ENCODE data around the gene PIEZO2.
"Not testable (repeated sequence)": the region's sequence is repeated elsewhere in the genome, so short reads cannot be mapped to it uniquely, and the experiment has no call there.

Gene PIEZO2

DNA sequence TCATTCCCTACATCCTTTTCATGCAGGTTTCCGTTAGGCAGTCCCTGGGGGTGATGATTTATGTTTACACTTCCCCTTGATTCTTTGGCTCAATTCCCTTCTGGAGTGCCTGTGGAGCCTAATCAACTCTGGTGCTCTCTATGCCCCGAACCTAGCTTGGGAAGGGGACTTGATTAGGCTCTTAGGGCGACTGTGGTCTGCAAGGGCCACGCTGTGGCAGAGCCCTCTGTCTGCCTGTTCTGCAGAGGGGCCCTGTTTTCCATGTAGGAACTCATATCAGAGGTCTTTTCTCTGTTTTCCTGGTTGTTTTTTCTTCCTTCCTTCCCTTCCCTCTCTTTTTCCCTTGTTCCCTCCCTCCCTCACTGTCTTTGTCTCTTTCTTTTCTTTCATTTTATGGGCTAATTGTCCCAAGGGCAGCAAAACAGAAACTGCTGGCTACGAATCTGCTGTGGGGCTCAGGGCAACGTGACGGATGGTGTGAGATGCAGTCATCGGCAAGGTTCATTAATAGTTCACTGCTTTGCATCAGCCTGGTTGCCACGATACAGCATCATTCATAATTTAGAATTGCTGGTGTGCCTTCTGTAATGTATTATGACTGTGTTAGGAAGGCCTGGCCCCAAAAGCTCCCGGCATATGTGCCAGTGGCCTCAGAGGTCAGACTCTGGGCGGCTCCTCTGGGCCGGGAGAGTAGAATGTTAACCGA, 489.0 kb downstream of the PIEZO2 start:
- DNase-seq = no peak

DNA sequence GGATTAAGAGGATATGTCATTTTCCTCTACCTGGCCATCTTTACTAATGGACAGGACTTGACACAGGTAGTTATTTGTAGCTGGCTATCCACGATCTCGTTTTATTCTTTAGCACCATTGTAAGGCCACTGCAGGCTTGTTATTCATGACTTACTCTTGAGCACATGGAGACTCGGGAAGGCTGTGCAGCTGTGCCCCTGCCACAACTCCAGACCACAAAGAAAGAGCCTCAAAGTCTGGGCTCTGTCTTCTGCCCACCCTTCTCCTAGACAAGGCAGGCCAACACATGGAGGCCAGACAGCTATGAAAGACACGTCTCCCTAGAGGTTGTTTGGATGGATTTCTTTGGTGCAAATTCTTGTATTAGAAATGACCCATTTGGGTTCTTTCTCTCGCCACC, 489.8 kb downstream of the PIEZO2 start:
- DNase-seq = no peak

DNA sequence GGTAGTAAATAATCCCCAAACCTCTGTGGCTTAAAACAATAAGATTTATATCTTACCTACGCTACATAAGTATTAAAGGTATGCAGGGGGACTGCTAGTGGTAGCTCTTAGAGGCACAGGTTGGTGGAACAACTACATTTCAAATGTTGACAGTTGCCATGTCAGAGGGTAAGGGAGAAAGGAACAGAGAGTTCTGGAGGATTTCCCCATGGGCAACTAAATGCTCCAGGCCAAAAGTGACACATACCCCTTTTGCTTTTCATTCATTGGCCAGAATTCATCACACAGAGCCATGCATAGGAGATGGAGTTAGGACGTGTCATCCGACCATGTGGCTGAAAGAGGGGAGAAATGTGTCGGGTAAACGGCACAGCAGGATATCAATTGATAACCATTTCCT, 490.4 kb downstream of the PIEZO2 start:
- DNase-seq = no peak

DNA sequence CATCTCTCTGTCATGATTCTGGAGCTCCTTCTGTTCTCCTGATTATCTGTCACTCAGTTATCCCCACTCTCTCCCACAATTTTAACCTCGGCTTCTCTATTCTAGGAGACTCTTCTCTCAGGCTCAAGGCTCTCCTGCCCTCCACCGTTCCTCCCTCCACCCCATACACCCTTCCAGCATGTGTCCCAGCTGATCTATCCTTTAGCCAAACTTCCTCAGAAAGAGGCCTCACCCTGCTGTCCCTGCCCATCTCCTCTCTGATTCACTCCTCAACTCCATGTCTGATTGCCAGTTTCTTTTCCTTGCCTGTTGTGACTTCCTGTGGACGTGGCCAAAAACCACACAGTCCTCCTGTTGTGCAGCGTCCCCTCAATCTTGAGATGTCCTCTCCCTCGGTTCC, 505.4 kb downstream of the PIEZO2 start:
- DNase-seq = not testable (repeated sequence)

DNA sequence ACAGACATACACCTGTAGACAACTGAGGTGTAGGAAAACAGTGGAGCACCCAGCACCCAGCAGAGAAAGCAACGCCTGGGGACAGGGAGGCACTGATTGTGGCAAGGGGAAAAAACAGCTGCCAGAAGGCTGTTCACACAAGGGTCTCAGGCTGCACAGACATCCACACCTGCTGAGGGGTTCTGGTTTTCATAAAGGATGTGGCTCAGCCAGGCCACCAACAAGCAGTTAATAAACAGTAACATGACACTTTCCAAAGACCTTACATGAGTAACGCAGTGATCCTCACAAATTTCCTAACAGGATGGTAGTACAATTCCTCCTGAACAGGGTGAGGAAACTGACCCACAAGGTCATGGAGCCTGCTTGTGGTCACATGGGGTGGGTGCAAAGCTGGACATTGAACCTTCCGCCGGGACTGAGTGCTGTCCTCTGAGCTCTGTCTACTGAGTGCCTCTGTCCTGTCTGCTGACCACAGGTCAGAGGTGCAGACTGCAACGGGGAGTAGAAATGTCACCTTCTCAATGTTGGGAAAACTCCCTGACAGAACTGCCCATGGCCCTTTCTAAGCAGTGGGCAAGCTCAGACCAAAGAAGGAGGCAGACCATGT, 506.3 kb downstream of the PIEZO2 start:
- not testable (repeated sequence) for DNase-seq

DNA sequence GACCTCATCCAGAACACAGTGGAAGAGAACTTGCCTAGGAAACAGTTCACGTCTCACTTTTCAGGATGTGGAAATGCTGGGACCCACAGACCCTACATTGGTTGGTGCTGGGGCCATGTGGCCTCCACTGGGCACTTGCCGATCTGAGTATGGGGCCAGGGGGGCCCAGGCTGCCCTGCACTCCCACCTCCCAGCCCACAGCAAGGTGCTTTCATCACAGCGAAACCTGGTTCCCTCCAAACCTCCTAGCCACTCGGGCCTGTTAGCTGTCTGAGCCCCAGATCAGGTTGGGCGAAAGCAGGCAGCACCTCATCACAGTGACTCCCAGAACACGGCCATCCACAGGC, 510.9 kb downstream of the PIEZO2 start:
- DNase-seq = not testable (repeated sequence)

DNA sequence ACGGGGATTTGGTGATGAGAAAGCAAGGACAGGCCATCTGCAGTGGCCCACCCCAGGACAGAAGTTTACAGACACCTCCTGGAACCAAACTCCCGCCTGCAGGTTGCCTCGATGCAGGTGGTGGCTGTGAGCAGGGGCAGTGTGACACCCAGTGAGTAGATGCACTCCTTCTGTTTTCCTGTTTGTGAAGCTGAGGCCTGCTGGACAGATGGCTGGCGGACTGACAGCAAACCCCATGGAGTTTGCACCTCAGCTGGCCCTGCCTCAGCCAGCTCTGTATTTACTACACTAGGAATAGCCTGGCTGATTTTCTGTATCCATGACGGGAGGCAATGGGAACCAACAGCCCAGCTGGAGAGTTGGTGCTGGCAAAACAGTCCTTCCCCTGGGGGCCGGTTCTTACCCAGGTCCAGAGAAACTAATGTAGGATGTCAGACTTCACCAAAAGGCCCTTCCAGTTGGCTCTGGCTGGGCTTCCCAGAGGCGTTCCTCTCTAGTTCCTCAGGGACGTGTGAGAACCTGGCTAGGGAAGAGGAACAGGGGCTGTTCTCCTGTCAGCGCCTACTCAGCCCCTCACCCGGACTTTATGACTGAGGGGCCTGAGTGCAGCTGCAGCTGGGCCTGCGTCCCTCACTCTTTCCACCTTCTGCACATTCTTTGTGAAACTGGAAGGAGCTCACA, 511.4 kb downstream of the PIEZO2 start:
- not testable (repeated sequence) for DNase-seq

DNA sequence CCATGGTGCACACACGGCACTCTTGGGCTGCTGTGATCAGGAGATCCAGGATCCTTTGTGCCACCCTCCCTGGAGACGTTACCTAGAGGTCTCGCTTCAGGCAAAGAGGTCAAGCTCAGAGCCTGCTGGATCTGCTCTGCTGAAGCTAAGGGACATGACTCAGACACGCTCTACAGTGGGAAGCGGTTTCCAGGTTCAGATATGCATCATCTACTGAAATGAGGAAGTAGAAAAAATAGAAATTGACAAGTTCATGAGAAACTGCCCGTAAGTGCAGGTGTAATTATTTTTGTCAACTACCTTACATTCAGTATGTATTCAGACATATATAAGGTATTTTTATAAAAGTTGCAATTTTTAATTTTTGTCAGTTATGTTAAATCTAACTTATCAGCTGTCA, 520.3 kb downstream of the PIEZO2 start:
- peak; percentile 29 for DNase-seq

DNA sequence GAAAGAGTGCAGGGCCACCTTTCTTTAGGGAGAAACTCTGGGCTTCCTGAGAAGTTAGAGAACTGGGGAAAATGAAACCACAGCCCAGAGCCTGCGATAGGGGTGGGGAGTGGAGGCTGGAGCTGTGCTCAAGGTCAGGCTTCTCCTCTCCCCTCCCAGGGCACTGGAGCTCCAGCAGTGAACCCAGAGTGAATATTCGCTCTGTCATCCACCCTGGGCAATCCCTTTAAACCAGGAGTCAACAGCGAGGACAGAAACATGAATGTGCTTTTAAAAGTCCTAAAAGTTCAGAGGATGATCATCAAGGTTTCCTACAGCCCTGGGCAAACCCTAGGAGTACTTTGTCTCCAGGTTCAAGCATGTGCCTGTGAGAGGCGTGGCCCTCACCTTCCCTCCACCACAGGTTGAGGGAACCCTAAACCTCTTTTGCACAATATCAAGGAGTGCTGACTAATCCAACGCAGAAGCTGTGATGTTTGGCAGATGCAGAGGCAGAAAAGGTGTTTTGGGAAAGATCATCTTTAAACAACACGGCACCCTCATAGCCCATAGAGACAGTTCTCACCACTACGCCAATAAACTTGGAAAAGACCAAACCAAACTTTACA, 522.7 kb downstream of the PIEZO2 start:
- DNase-seq = not testable (repeated sequence)

DNA sequence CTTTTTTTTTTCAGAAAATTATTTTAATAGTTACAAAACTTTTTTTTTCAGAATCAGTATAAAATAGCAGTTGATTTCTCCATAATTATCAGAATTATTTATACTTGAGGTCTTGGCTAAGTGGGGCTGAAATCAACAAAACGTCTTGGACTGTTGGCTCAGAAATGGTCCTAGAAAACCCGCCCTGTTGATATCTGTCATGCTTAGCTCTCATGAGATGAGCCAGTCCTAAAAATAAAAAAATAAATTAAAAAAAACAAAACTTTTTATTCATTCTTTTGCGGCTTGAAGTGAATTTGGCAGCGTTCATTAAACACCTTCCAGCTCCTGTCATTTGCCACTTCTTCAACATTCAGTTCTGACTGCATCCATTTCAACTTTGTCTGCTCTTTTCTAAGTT, 525.8 kb downstream of the PIEZO2 start:
- not testable (repeated sequence) for DNase-seq

DNA sequence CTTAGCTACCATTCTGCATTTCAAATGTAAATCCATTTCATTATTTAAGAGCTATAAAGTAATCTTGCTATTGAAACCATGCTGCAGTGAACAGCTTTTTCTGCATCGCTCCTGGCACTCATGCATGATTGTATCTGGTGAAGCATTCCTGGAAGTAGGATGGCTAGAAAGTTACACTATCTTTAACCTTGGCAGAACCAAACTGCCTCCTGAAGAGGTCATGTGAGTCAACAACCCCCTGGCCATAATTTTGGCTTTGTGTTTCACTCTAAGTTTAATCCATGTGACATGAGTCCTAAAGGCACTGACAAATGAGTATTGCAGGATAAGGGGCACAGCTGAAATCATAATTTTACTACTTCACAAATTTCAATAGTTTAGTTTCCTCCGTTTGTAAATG, 526.4 kb downstream of the PIEZO2 start:
- DNase-seq = not testable (repeated sequence)

DNA sequence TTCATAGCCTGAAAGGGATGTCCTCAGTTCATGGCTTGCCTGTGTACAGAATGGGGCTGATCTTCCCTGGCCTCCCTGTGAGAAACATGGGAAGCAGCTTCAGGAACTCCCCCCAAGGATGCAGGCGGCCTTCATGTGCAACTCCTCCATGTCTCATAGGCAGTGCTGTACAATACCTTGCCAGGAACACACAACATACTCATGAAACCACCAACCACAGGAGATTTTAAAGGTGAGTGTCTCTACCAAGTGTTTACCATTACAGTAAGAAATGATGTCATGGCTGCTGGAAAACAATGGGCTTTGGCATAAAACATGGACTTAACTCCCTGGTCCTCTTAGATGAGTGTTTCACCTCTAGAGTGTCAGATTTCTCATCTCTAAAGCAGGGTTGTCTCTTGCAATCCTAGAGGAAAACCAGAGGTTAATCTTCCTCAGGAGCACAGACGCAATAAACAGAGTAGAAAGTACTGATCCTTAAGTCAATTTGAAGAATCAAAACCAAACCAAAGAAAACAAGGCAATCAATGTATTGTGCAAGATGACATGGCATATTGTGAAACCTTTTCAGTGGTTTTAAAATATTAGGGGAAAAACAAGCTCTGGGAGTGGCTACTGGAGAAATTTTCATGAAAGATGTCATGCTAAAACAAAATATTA, 528.6 kb downstream of the PIEZO2 start:
- DNase-seq = not testable (repeated sequence)
